GM21390 (cell line): ENCODE data around the gene BRAT1.
"Not testable (repeated sequence)": the region's sequence is repeated elsewhere in the genome, so short reads cannot be mapped to it uniquely, and the experiment has no call there.

ENCODE experiments used
- ATAC-seq: cut with Tn5 transposase; IDR thresholded peaks from one replicate; pipeline ENCODE4 v1.9.1; 2021; ENCODE audit not compliant: unreplicated experiment

Gene BRAT1

DNA sequence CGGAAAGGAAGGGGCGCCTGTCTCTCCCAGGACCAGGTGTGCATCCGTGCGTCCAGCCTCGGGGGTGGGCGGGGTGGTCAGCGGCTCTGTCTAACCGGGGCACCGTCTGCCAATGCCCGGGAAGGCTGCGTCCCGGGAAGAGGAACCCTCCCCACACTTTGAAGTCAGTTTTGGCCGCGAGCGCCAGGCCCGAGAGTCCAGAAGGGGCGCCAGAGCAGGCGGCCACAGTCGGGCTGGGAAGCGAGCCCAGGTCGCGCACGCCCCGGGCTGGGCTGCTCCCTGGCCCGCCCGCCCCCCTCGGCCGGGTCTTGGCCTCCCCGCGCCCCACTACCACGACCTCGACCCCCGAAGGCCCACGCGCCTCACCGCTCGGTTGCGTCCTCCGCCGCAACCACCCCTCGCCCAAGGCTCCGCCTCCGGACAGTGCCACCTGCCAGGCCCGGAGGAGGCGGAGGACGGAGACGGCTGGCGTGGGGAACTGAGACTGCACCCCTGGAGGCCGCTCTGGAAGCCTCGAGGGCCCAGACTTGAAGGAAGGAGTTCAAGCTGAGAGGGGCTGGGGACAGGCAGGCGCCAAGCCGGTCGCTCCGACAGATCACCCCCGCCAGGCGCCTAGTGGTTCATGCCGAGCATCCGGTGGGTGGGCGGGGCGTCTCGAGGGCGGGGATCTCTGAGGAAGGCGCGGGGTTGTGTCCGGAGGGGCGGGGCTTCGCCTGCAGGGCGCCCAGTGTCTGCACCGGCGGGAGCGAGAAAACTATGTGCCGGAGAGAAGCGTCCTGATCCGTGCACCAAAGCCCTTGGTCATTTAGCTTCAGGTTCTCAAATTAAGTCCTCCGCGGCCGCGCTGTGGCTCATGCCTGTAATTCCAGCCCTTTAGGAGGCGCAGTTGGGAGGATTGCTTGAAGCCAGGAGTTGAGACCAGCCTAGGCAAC, at the start of gene BRAT1:
TSS of gene BRAT1 (minus strand) at position 404 of the 932 bp plus-strand sequence. CDS start 1,093 bp downstream, outside the sequence.
- peak; percentile 70 for ATAC-seq

DNA sequence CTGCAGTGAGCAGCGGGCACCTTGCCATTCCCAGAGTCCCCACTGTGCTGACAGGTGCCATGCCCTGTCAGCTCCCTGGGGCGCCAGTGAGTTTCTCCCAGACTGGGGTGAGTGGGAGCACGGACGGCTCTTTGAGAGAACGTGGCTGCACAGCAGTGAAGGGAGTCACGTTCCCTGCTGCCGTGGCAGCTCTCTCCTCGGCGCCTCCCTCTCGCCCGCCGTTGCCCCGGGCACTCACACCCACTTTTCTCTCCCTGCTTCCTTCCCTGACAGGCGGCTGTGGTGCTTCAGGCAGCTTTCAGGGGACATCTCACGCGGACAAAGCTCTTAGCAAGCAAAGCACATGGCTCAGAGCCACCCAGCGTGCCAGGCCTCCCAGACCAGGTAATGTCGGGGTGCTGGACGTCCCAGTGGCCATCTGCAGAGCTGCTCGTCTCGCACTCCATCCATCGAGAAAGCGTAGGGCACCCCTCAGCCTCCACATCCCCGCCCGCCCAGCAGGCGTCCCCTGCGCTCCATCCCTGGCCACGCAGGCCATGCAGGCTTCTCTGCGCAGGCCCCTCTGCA, 49.4 kb upstream of the BRAT1 start:
- no peak for ATAC-seq

DNA sequence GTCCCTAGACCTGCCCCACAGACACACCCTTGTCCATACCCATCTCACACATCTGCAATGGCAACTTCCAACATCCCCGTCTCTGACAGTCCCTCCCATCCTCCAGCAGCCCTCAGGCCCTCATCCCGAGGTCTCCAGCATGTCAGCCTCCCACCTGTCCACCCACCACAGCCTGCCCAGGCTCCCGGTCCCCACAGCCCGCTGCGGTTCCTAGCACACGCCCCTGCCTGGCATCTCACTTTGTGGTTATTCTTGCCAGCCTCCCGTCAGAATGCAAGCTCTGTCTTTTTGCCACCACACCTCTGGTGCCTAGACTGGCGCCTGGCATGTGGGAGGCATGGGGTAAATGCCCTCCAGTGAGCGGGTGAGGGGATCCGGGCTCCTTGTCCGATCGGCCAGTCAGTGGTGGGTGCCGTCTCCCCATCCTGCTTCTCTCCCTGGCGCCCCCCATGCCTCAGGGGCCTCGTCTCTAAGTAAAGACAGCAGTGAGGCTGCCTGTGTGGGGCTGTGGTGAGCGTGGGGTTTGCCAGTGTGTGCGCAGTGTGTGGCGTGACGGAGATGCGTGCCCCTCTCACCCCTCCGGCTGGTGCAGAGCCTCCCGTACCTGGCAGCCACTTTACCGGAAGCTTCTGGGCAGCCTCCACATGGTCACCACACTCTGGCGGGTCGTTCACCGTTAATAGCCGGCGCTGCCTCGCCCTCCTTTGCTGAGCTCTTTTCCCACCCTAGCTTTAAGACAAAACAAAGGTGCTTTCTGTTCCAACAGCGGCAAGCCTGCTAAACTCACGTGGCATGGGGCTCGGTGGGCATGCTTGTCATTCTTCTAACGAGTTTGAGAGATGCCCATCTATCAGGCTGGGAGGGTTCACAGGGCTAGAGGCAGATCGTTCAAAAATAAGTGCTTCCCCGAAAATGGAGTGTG, 48.0 kb upstream of the BRAT1 start:
- no peak for ATAC-seq

DNA sequence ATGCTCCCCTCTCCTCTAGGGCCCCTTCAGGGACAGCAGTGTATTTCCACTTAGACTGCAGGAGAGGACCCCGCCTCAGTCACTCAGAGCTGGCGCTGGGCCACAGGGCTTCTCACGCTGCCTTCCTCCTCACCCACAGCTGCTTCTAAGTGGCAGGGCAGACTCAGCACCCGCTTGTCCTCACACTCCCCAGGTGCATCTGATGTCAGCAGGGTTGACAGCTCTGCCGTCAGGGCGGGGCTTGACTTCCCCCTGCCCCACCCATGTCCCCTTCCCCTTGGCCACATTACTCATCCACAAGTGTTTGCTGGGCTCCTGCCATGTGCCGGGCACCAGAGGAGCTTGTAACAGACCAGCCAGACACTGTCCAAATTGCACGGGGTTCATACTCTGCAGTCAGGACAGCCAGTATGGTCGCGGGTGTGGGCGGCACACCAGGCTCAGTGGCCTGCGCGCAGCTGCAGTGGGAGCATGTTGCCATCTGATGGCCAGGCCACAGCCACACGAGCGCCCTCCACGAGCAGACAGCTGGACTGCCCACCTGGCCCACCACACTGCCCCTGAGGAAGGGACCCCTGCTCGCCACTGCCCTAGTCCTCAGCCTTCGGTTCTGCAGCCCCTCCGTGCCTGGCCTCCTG, 47.2 kb upstream of the BRAT1 start:
- no peak for ATAC-seq

DNA sequence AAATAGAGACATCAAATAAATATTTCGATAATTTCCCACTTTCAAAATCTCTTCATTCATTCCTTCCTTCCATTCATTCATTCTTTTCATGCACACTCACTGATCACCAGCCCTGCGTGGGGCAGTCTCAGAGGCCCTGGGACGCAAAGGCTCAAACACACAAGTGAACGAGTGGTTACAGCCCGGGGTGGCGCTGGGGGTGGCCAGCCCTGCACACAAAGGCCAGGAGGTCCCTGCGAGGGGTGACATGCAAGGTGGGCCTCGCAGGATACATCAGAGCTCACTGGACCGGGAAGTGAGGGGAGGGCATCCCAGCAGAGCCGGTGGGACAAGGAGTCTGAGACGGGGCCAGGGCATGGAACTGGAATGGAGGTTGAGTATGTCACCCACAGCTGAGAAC, 46.6 kb upstream of the BRAT1 start:
- ATAC-seq = no peak

DNA sequence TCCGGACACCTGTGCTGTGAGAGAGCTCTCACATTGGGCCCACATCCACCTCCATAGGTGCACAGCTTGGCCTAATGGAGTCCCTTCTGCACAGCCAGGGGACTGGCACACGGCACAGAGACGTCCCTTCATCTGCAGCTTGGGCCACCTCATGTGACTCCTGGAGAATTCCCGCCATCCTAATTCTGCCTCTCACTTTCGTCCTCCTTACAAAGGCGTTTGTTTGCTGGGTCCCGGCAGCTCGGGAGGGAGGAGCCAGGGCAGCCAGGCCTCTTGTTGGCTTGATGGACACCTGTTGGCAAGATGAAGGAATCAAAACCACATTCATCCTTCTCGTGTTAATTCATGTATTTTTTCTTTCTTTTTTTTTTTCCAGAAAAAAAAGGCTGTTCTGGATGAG, 45.7 kb upstream of the BRAT1 start:
- no peak for ATAC-seq

DNA sequence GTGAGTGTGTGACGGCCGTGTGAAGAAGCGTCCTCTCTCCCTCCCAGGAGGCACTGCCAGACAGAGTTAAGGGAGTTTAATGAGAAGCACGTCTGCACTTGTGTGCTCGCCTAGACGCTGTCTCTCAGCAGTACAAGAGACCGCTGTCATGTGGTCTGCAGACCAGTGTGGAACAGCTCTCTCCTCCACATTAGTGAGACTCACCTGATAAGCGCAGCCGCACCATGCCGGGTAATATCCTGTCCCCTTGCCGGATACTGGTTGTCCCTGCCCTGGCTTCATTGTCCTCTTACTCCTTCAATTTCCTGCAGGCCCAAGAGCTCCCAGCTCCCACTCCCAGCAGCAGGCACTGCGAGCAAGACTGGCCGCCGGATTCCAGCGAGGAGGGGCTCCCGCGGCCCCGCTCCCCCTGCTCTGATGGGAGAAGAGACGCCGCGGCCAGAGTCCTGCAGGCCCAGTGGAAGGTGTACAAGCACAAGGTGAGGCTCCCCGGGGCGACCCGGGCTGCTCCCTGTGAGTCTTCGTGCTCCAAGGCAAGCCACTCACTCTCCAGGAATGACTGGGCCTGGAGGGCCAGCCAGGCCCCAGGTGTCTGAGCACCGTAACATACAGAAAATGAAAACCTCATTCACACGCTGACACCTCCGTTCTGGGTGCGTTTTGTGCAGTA, 43.0 kb upstream of the BRAT1 start:
- ATAC-seq = no peak

DNA sequence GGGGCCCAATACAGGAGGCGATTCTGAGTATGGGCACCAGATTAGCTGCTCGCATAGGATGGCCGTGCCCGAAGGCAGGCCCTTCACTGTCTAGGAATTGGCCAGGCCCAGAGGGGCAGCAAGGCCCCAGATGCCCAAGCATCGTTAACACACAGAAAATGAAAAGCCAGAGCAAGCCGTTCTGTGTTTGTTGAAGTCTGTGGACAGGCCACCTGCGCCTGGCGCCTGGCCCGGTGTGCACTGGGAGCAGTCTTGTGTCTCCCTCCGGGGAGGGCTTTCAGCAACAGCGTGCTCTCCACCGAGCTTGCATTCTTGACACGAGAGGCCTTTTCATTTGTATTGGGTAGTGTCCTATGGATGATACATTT, 41.9 kb upstream of the BRAT1 start:
- ATAC-seq = no peak

DNA sequence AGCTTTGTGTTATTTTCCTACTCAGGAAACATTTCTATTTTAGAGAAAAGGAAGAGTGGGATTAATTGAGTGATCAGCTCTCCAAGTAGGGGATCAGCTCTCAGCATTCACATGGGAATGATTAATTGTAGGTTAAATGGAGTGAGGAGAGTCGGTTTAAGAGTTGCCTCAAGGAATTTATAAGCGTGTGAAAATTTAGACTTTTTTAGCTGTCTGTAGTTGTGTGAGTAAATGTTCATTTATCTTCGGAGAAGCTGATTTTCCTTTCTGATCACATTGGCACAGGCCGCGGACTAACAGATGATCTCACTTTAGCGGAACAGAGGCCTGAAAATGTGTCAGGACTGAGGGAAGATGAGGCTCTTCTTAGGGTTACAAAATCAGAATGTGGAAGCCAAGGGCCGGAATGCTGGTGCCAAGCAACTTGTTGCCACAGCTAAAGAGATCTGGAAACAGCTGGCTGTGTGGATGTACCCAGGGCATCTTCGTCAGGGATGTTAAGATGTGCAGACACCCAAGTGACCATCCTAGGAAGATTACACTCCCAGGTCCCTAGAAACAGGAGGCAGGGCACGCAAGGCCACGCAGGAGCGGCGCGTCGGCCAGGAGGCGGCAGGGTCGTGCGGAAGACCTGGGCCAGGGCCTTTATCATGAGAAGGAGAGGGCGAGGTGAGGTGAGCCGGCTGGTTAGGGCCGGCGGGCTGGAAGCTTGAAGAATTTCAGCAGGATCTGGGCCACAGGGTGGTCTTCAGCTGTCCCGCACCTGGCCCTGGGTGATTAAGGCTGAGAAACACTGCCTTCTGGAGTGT, 41.3 kb upstream of the BRAT1 start:
- ATAC-seq = no peak

DNA sequence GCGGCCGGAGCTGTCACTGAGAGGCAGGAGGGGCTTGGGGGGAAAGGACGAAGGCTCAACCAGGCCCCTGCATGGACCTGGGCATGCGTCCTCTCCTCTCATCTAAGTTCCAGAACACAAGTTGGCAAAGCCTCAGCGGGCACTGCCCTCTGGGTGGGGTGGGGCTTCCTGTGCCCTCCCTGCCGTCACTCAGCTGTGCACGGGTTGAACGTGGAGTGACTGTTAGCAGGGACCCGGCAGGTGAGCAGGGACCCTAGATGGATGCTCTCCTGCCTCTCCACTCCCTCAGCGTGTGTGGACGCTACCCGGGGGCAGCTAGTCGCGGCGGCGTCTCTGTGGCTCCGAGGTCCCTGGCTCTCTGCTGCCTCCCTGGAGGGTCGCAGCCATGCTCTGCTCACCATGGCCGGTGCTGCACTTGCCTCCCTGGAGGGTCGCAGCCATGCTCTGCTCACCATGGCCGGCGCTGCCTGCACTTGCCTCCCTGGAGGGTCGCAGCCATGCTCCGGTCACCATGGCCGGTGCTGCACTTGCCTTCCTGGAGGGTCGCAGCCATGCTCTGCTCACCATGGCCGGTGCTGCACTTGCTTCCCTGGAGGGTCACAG, 40.0 kb upstream of the BRAT1 start:
- ATAC-seq = no peak

DNA sequence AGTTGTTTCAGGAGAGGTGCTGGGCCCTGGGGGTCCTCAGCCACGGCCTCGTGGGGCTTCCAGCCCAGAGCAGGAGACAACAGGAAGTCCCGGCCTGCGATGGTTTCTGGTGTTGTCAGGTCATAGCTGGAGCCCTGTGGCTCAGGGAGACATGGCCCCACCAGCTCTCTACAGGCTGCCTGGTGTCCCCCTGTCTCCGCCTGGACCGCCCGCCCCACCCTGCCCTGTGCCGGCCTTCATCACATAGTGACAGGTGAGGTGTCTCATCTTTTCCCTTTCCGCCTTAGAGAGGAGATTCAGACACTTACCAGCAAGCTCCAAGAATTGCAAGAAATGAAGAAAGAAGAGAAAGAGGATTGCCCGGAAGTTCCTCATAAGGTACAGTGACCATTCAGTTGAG, 39.3 kb upstream of the BRAT1 start:
- ATAC-seq = no peak

DNA sequence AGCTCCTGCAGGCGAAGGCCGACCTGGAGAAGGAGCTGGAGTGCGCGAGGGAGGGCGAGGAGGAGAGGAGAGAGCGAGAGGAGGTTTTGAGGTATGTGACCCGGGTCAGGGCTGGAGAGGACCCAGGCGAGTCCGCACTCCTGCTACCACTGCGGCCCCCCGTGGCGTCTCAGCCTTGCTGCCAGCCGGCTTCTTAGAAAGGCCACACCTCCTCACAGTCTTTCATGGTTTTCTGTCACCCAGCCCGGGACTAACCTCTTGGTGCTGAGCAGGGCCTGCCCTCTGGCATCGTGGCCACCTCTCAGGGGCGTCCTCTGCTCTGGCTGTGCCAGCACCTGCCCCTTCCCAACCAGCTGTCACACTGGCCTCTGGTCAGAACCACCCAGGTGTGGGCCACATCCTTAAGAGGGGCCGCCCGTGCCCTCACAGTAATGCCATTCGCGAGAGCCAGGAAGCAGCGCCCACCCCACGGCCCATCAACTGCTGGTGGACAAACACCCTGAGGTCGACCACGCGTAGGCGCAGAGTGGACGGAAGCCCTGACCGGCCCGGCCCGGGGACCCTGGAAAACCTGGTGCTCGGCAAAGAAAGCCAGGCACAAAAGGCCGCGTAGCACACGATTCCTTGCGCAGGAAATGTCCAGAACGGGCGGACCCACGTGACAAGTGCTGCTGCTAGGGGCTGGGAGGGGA, 37.9 kb upstream of the BRAT1 start:
- no peak for ATAC-seq

DNA sequence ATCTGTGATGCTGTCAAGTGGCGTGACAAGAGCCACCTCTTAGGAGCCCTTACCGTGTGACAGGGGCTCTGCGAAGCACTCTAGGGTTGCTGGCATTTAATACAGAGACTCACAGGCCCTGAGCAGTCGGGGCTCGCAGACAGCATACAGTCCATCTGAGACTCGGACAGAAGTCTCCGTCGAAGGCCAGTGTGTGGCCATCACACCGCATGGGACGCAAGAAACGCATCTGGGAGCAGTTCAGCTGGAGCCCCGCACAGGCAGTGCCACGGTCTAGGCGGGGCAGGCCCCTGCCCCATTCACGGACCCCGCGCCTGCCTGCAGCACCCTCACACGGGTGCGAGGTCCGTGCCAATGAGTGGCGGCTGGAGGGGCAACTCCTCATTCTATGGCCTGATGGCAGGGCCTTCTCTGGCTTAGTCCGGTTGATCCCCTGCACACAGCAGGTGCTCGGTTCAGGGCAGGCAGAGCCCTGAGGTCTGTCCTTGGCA, 37.1 kb upstream of the BRAT1 start:
- ATAC-seq = no peak

DNA sequence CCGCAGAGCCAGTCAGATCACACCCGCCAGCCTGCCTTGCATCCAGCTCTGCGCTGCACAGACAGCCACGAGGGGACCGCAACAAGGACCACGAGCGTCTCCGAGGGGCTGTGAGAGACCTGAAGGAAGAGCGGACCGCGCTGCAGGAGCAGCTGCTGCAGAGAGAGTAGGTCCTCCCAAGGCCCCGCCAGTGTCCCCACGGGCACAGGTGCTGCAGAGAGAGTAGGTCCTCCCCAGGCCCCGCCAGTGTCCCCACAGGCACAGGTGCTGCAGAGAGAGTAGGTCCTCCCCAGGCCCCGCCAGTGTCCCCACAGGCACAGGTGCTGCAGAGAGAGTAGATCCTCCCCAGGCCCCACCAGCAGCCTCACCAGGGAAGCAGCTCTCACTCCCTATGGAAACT, 34.6 kb upstream of the BRAT1 start:
- not testable (repeated sequence) for ATAC-seq

DNA sequence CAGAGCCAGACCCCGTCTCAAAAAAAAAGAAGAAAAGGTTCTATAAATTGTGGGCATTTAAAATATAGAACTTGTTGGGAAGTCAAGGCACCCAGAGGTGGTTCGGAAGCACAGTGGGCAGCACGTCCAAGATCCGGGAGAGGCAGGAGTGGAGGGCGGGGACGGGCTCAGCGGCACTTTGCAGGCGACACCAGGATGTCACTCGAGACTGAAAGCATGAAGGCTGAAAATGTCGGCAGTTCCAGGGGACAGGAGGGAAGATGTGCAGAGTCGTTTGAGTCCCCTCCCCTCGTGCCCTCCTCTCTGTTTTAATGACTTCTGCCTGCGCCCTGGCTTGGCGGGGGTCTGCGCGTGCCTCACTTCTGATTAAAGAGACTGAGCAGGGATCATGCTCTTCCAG, 34.0 kb upstream of the BRAT1 start:
- ATAC-seq = no peak

DNA sequence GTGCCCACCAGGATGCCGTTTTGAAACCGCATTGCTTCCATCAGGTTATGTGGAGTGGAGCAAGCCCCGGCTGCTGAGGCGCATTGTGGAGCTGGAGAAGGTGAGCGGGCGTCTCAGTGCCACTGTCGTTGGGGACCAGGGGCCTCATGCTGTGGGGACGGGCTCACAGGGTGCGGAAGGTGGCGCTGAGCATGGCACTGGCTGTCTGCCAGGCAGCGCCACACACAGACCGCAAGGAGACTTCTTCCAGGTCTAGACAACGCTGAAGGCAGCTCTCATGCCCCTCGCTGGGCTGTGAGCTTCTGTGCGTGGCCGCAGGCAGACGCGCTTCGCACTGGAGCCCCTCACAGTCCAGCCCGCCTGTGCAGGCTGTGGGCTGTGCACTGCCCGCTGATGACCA, 32.5 kb upstream of the BRAT1 start:
- ATAC-seq = no peak

DNA sequence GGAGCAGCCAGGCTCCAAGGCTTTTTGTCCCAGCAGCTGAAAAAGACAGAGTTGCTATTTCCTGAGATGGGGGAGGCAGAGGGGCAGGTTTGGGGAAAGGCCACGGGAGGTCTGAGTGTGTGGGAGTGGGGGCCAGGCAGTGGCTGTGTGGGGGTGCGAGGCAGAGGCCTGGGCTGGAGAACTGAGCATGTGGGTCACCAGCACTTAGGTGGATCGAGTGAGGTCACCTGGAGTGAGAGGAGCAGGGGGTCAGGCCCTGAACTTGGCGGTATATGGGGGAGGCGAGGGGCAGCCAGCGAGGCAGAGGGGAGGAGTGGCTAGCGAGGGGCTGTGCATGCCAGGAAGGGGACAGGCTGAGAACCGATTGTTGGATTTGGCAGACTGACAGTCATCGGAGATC, 31.8 kb upstream of the BRAT1 start:
- ATAC-seq = no peak

DNA sequence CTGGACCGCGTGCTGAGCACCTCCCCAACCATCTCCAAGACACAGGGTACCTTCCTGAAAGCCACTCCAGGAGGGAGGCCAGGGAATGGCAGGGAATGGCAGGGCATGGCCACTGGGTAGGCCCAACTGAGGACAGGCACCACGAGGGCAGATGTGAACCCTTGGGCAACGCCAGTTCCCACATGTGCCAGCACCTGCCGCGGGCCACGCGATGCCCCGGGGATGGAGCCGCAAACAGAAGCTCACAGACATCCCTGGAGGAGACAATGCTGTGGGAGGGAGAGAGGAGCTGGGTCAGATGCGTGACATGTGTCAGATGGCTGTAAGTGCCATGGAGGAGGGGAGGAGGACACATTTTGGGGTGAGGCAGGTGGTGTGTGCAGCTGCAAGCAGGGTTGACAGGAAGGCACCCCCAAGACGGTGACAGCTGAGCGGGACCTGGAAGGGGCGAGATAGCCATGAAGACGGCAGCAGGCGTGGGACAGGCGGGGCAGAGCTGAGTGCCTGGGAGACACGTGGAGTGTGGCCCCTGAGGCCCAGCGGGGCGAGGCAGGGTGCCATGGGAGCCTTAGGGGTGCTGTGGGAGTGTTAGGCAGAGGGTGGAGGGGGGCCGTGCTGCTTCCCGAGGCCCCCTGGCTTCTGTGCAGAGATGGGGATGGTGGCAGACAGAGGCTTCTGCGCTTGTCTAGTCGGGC, 31.1 kb upstream of the BRAT1 start:
- no peak for ATAC-seq
